Caco-2 (cell line): ENCODE data around the gene NSG1. TPM values are rescaled to one million over a fixed set of nuclear protein-coding genes. Genes with fewer than 3 reads are reported as not detected.
A peak's percentile ranks its signal among the peaks of the same experiment; 100 is the strongest.

Source experiments
- BruUV-seq: library from RNA; stranded (reverse); fragments of 400-500 nt; replicated peaks from 2 replicates; lab custom pipeline; 2021; lab: Mats Ljungman, UMichigan
- CTCF ChIA-PET: fragments of 300-600 bp; sonication (Branson Sonifier 250); formaldehyde crosslinking; loops from one replicate; lab custom pipeline; 2022; ENCODE audit warnings: antibody characterized with exemption; lab: Charles Lee
- POLR2A ChIA-PET: fragments of 300-600 bp; sonication (Branson Sonifier 250); formaldehyde crosslinking; loops from one replicate; lab custom pipeline; 2022; ENCODE audit warnings: antibody characterized with exemption; lab: Charles Lee
- DNase-seq, 2 experiments: peaks; one replicate each; pipeline versions ENCODE4 v3.0.0 to v3.0.0-alpha.2; 2020 to 2022
- H3K27me3 ChIP-seq: replicated peaks from 2 replicates; pipeline ENCODE4 v1.6.0; 2011; ENCODE audit warnings: low read length; ENCODE audit not compliant: control insufficient read depth, insufficient read depth
- H3K36me3 ChIP-seq: 2 replicates; pipeline ENCODE4 v1.5.1; 2011; ENCODE audit warnings: low read length; ENCODE audit not compliant: control insufficient read depth, insufficient read depth
- H3K4me1 ChIP-seq: fragments of 250-450 bp; sonication (Bioruptor Pico); 2 replicates; pipeline ENCODE4 v1.5.1; 2020; ENCODE audit warnings: mild to moderate bottlenecking
- H3K4me3 ChIP-seq: 2 replicates; pipeline ENCODE4 v1.5.1; 2011; ENCODE audit warnings: low read depth, mild to moderate bottlenecking, control low read depth, low read length
- H3K9me3 ChIP-seq: fragments of 250-450 bp; sonication (Bioruptor Pico); 2 replicates; pipeline ENCODE4 v1.5.1; 2020; ENCODE audit warnings: mild to moderate bottlenecking, moderate library complexity
- H3K27ac Mint-ChIP-seq: one replicate; pipeline ENCODE4 v1.8.0; 2022; ENCODE audit warnings: mixed read lengths; ENCODE audit not compliant: unreplicated experiment
- H3K27me3 Mint-ChIP-seq: one replicate; pipeline ENCODE4 v1.8.0; 2022; ENCODE audit warnings: mixed read lengths; ENCODE audit not compliant: insufficient read depth, unreplicated experiment
- H3K36me3 Mint-ChIP-seq: one replicate; pipeline ENCODE4 v1.8.0; 2022; ENCODE audit warnings: mild to moderate bottlenecking, mixed read lengths; ENCODE audit not compliant: insufficient read depth, unreplicated experiment
- H3K4me1 Mint-ChIP-seq: one replicate; pipeline ENCODE4 v1.8.0; 2022; ENCODE audit warnings: low read depth, mixed read lengths; ENCODE audit not compliant: unreplicated experiment
- H3K4me3 Mint-ChIP-seq: one replicate; pipeline ENCODE4 v1.8.0; 2022; ENCODE audit warnings: mild to moderate bottlenecking, moderate library complexity, mixed read lengths; ENCODE audit not compliant: unreplicated experiment
- H3K9me3 Mint-ChIP-seq: one replicate; pipeline ENCODE4 v1.8.0; 2022; ENCODE audit warnings: mixed read lengths; ENCODE audit not compliant: unreplicated experiment
- intact Hi-C: fragments of 100-400 bp; cut with micrococcal nuclease; formaldehyde crosslinking; loops from one replicate; pipeline ENCODE4 v1.10.0; 2022; ENCODE audit not compliant: unreplicated experiment
- total RNA-seq: library from RNA; stranded (reverse); gene quantifications from 2 replicates; pipeline ENCODE4 v1.2.3, GENCODE V29; 2022
- TF ChIP-seq, protein P1 (sequence below), 2 experiments: fragments of 200-600 bp in 1 of 2; IDR thresholded peaks; 1 replicate in 1 of 2; 2 replicates in 1 of 2; pipeline versions ENCODE4 v1.5.1 to v1.8.0; 2011 to 2022; ENCODE audit warnings: antibody characterized with exemption in 1 of 2, control low read depth in 1 of 2, inconsistent platforms in 1 of 2, low read depth in 1 of 2, low read length in 1 of 2, mild to moderate bottlenecking in 1 of 2, moderate library complexity in 1 of 2; ENCODE audit not compliant: insufficient read depth in 1 of 2, severe bottlenecking in 1 of 2, unreplicated experiment in 1 of 2

Gene NSG1
- total RNA-seq, 1 experiment from 2014 or later: 7.2 TPM

DNA sequence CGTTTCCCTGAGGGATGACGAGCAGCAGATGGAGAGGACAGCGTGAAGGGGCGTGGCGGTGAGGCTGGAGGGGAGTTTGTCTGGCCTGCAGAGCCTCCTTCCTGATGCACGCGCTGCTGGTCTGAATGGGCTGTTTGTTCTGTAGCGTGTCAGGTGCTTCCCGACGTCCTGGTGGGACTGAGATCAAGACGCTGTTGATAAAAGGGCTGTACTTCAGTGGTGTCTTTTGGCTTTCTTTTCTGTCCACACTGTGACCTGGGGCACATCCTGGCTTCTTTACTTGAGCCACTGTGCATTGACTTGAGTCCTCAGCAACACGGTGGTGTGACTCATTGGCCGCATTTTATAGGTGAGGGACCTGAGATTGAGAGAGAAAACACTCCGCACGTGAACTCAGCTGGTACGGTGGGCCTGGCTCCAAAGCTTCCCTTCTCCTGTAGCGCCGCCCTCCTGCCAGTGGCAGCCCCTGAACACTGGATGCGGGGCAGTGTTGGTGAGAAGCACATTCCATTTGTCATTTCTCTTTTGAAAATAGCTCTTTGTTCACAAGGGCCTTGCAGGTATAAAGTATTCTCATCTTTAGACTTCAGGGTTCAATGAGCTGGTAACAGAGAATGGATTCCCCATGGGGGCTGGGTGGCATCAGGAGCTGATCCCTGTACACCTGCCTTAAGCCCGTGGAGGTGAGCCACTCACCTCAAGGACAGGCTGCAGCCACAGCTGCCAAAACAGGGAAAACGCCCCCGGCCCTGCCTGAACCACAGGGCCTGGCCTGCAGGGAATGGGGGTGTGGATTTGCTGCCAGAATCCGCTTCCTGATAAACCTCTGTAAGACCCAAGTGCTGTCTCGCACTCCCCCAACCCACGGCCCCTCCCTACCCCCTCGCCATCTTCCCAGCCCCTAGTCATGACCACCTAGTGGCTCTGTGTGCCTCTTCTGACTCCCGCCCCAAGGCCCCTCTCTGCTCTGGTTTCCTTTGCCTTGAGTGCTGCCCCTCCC lies 29.2 kb downstream of the NSG1 start:
- Mint-ChIP-seq H3K4me3 (no peak overlapping the region), H3K36me3 (peaks cover 30% of the 10 kb centered on the region), H3K9me3 (peaks cover 9% of the 10 kb centered on the region), H3K4me1 (no peaks in the 10 kb centered on the region), H3K27ac (peak overlapping the region; percentile 65), H3K27me3 (no peaks in the 10 kb centered on the region)
- no peaks in the 10 kb centered on the region for H3K27me3 ChIP-seq
- CTCF ChIA-PET: no interaction called here
- BruUV-seq: no TSS peak
- POLR2A ChIA-PET: no interaction called here
- H3K4me1 ChIP-seq: no peaks in the 10 kb centered on the region
- no peak for DNase-seq
- TF ChIP-seq, protein P1, sequence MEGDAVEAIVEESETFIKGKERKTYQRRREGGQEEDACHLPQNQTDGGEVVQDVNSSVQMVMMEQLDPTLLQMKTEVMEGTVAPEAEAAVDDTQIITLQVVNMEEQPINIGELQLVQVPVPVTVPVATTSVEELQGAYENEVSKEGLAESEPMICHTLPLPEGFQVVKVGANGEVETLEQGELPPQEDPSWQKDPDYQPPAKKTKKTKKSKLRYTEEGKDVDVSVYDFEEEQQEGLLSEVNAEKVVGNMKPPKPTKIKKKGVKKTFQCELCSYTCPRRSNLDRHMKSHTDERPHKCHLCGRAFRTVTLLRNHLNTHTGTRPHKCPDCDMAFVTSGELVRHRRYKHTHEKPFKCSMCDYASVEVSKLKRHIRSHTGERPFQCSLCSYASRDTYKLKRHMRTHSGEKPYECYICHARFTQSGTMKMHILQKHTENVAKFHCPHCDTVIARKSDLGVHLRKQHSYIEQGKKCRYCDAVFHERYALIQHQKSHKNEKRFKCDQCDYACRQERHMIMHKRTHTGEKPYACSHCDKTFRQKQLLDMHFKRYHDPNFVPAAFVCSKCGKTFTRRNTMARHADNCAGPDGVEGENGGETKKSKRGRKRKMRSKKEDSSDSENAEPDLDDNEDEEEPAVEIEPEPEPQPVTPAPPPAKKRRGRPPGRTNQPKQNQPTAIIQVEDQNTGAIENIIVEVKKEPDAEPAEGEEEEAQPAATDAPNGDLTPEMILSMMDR (IDR thresholded peaks at IDR 0.05; ENCODE audit: insufficient read depth in 1 of 2, low read depth in 1 of 2, low read length in 1 of 2, severe bottlenecking in 1 of 2, unreplicated experiment in 1 of 2): no peak
- no peaks in the 10 kb centered on the region; the same call in 1 of the 2 replicates for H3K36me3 ChIP-seq
- H3K9me3 ChIP-seq: no peaks in the 10 kb centered on the region; the same call in 1 of the 2 replicates
- H3K4me3 ChIP-seq: no peak overlapping the region
- intact Hi-C loops: no loop called here

DNA sequence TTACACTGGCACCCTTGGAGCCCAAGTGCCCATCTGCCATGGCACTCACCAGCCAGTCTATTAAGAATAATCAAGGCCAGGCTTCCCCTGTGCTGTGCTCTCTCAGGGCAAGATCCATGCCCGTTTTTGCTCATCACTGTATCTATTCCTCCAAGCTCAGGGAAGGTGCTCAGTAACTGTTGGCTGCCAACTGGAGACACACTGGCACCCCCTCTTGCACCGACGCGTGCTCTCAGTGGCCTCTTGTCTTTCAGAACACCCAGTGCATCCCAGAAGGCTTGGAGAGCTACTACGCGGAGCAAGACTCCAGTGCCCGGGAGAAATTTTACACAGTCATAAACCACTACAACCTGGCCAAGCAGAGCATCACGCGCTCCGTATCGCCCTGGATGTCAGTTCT lies 30.1 kb downstream of the NSG1 start:
- no peak for DNase-seq
- Mint-ChIP-seq H3K27me3 (no peaks in the 10 kb centered on the region), H3K36me3 (peaks cover 39% of the 10 kb centered on the region), H3K9me3 (peaks cover 9% of the 10 kb centered on the region), H3K4me3 (no peak overlapping the region), H3K27ac (peak overlapping the region; percentile 65), H3K4me1 (no peaks in the 10 kb centered on the region)
- Histone ChIP-seq H3K4me3 (no peak overlapping the region), H3K9me3 (no peaks in the 10 kb centered on the region; the same call in 1 of the 2 replicates), H3K36me3 (no peaks in the 10 kb centered on the region; the same call in 1 of the 2 replicates), H3K27me3 (no peaks in the 10 kb centered on the region), H3K4me1 (no peaks in the 10 kb centered on the region)
- TF ChIP-seq, protein P1 (IDR thresholded peaks at IDR 0.05; ENCODE audit: insufficient read depth in 1 of 2, low read depth in 1 of 2, low read length in 1 of 2, severe bottlenecking in 1 of 2, unreplicated experiment in 1 of 2): no peak
- no TSS peak for BruUV-seq
- CTCF ChIA-PET: no interaction called here
- intact Hi-C loops: no loop called here
- POLR2A ChIA-PET: no interaction called here

DNA sequence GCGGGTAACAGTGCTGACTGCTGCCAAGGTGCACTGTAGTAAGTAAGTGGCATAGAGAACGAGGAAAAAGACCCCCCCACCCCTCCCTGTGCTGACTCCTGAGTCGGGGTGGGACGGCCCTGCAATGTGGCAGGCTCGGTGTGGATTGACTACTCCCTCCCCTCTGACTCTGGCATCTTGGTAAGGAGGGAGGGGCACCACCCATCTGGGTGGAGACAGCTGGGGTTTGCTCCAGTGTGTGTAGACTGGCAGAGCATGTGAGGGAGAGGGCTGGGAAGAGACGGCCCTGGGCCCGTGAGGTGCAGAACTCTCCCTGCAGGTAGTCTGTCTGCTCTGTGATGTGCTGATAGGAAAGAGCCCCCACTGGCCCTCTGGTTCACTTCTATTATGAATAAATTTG lies 31.0 kb downstream of the NSG1 start:
- H3K4me1 ChIP-seq: no peaks in the 10 kb centered on the region
- H3K27me3 ChIP-seq: no peaks in the 10 kb centered on the region
- TF ChIP-seq, protein P1 (IDR thresholded peaks at IDR 0.05; ENCODE audit: insufficient read depth in 1 of 2, low read depth in 1 of 2, low read length in 1 of 2, severe bottlenecking in 1 of 2, unreplicated experiment in 1 of 2): no peak
- no TSS peak for BruUV-seq
- Mint-ChIP-seq H3K36me3 (peaks cover 40% of the 10 kb centered on the region), H3K4me1 (no peaks in the 10 kb centered on the region), H3K9me3 (peaks cover 9% of the 10 kb centered on the region), H3K27ac (no peak overlapping the region), H3K4me3 (no peak overlapping the region), H3K27me3 (no peaks in the 10 kb centered on the region)
- DNase-seq: no peak
- no peaks in the 10 kb centered on the region; the same call in 1 of the 2 replicates for H3K9me3 ChIP-seq
- H3K36me3 ChIP-seq: no peaks in the 10 kb centered on the region; the same call in 1 of the 2 replicates
- ChIA-PET POLR2A (no interaction called here), CTCF (no interaction called here)
- intact Hi-C loops: no loop called here
- no peak overlapping the region for H3K4me3 ChIP-seq
